Lower lobe of right lung (tissue), 2 donors: ENCODE results near the gene MED23. TPM values are rescaled to one million over a fixed set of nuclear protein-coding genes. Genes with fewer than 3 reads are reported as not detected.

Source experiments
- ATAC-seq, 2 donors: fragments of 200-7000 bp; cut with Tn5 transposase; one replicate each; pipeline ENCODE4 v1.9.1; 2020 to 2022; ENCODE audit warnings: mild to moderate bottlenecking in 2 of 2, moderate library complexity in 2 of 2
- DNase-seq: peaks from one replicate; pipeline ENCODE4 v3.0.0-alpha.2; 2020
- H3K27ac ChIP-seq: fragments of 200-600 bp; one replicate; pipeline ENCODE4 v1.8.0; 2022
- H3K27me3 ChIP-seq: fragments of 200-600 bp; one replicate; pipeline ENCODE4 v1.8.0; 2022; ENCODE audit warnings: low read depth
- H3K36me3 ChIP-seq: fragments of 200-600 bp; one replicate; pipeline ENCODE4 v1.8.0; 2022; ENCODE audit warnings: mild to moderate bottlenecking
- H3K4me1 ChIP-seq: fragments of 200-600 bp; one replicate; pipeline ENCODE4 v1.8.0; 2022
- H3K4me3 ChIP-seq: fragments of 200-600 bp; one replicate; pipeline ENCODE4 v1.8.0; 2022; ENCODE audit warnings: mild to moderate bottlenecking
- H3K9me3 ChIP-seq: fragments of 200-600 bp; one replicate; pipeline ENCODE4 v1.8.0; 2022
- intact Hi-C: fragments of 100-400 bp; cut with DNase I; formaldehyde crosslinking; loops from one replicate; pipeline ENCODE4 v1.11.0; 2022
- total RNA-seq: library from RNA; stranded (reverse); fragmentation: NEBNext Ultra II Directional; extraction: Animal tissue kit (Norgen Biotek cat#: 25700); gene quantifications from one replicate; pipeline ENCODE4 v1.2.1, GENCODE V29; 2021
- TF ChIP-seq, protein P1 (sequence below): fragments of 200-600 bp; IDR thresholded peaks from one replicate; pipeline ENCODE4 v1.8.0; 2022; ENCODE audit warnings: antibody characterized with exemption, mild to moderate bottlenecking
- donor health status: DM: no; HTN: yes; CAD: no; lungs with severe emphysema.

Gene MED23
- total RNA-seq, 1 donor from 2014 or later = 28.9 TPM

- no peak overlapping the region for H3K4me3 ChIP-seq
- H3K36me3 ChIP-seq = peaks cover 16% of the 10 kb centered on the region
- TF ChIP-seq, protein P1, sequence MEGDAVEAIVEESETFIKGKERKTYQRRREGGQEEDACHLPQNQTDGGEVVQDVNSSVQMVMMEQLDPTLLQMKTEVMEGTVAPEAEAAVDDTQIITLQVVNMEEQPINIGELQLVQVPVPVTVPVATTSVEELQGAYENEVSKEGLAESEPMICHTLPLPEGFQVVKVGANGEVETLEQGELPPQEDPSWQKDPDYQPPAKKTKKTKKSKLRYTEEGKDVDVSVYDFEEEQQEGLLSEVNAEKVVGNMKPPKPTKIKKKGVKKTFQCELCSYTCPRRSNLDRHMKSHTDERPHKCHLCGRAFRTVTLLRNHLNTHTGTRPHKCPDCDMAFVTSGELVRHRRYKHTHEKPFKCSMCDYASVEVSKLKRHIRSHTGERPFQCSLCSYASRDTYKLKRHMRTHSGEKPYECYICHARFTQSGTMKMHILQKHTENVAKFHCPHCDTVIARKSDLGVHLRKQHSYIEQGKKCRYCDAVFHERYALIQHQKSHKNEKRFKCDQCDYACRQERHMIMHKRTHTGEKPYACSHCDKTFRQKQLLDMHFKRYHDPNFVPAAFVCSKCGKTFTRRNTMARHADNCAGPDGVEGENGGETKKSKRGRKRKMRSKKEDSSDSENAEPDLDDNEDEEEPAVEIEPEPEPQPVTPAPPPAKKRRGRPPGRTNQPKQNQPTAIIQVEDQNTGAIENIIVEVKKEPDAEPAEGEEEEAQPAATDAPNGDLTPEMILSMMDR = no peak
- no peaks in the 10 kb centered on the region for H3K27me3 ChIP-seq
- no peak overlapping the region for H3K27ac ChIP-seq
- ATAC-seq = no peak
- H3K4me1 ChIP-seq = no peaks in the 10 kb centered on the region
- no peaks in the 10 kb centered on the region for H3K9me3 ChIP-seq
- intact Hi-C loops = no loop called here
- DNase-seq = no peak
Measured at GRCh38 chr6:131574133-131574532, 53.9 kb downstream of the MED23 start.

- TF ChIP-seq, protein P1 = no peak
- no peak within 1 kb of the TSS for H3K27ac ChIP-seq
- no peaks in the 10 kb centered on the region for H3K27me3 ChIP-seq
Measured at GRCh38 chr6:131572686-131573415, 55.2 kb downstream of the MED23 start, which contains the start of gene ARG1. ARG1 (plus strand) TSS chr6:131573226; CDS start chr6:131573283, 57 bp downstream.

GRCh38 chr6:131568726-131569125 lies 59.3 kb downstream of the MED23 start:
- no peaks in the 10 kb centered on the region for H3K4me1 ChIP-seq
- H3K4me3 ChIP-seq = no peak overlapping the region
- ATAC-seq = no peak
- no peaks in the 10 kb centered on the region for H3K27me3 ChIP-seq
- intact Hi-C loops = no loop called here
- H3K36me3 ChIP-seq = no peaks in the 10 kb centered on the region
- no peak overlapping the region for H3K27ac ChIP-seq
- no peaks in the 10 kb centered on the region for H3K9me3 ChIP-seq
- no peak for DNase-seq
- TF ChIP-seq, protein P1 = no peak

More at GRCh38 chr6:131572686-131573415, 55.2 kb downstream of the MED23 start, which contains the start of gene ARG1:
- intact Hi-C loops = no loop called here
- H3K4me3 ChIP-seq = no peak within 1 kb of the TSS
- peaks cover 10% of the 10 kb centered on the region for H3K36me3 ChIP-seq
- H3K9me3 ChIP-seq = no peaks in the 10 kb centered on the region
- DNase-seq = no peak
- no peak for ATAC-seq
- H3K4me1 ChIP-seq = no peaks in the 10 kb centered on the region

DNA sequence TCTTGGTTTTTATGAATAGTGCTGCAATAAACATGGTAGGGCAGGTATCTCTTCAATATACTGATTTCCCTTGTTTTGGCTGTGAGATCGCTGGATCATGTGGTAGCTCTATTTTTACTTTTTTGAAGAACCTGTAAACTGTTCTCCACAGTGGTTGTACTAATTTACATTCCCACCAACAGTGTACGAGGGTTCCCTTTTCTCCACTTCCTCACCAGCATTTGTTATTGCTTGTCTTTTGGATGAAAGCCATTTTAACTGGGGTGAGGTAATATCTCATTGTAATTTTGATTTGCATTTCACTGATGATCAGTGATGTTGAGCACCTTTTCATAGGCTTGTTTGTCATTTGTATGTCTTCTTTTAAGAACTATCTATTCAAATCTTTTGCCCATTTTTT lies 63.0 kb downstream of the MED23 start:
- Histone ChIP-seq H3K36me3 (no peaks in the 10 kb centered on the region), H3K27ac (no peak overlapping the region), H3K4me3 (no peak overlapping the region), H3K27me3 (no peaks in the 10 kb centered on the region), H3K9me3 (no peaks in the 10 kb centered on the region), H3K4me1 (no peaks in the 10 kb centered on the region)
- DNase-seq (no peak), ATAC-seq (no peak)
- intact Hi-C loops = no loop called here
- TF ChIP-seq, protein P1 = no peak

DNA sequence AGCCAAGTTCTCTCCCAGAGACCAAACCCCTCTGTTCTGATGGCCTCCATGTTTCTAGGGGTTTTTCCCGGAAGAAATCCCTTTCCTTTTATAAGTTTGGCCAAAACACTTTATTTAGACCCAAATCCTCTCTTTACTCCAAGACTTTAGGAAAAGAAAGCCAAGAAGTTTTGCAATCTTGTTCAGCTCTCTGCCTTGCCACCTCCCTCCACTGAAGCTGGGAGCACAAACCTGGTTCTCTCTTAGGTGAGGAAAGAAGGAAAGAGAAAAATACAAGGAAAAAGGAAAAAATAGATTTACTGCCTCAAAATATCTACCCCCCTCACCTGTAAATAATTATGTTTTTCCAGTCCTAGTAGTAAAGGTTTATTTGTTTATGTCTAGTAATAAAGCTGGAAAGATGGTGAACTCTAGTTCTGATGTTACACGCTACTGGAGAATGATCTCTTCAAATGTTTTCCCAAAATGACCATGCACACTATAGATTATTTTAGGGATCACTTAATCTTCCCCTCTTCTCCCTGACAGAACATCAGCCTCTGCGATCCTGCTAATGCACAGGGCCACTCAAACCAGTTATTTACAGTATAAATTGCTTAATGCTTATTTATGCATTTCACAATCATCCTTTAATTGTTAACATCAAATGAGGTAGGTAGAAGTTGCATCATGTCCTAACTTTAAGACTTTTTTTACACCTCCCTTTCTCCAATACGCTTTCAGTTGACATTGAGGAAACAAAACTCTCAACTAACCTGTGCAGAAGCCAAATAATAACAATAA lies 65.9 kb downstream of the MED23 start:
- ATAC-seq (no peak), DNase-seq (no peak)
- Histone ChIP-seq H3K4me3 (no peak overlapping the region), H3K9me3 (no peaks in the 10 kb centered on the region), H3K36me3 (no peaks in the 10 kb centered on the region), H3K4me1 (no peaks in the 10 kb centered on the region), H3K27me3 (no peaks in the 10 kb centered on the region), H3K27ac (no peak overlapping the region)
- intact Hi-C loops = no loop called here
- TF ChIP-seq, protein P1 = no peak
